Common myeloid progenitor, CD34-positive (primary cell): ENCODE measurements around the gene PTPRN2.

ENCODE experiments used
- CTCF ChIA-PET: fragments of 350-600 bp; sonication (Branson Sonifier 250); formaldehyde crosslinking; loops from one replicate; lab custom pipeline; 2021; ENCODE audit warnings: antibody characterized with exemption; lab: Charles Lee
- POLR2A ChIA-PET: fragments of 350-600 bp; sonication (Branson Sonifier 250); formaldehyde crosslinking; loops from one replicate; lab custom pipeline; 2021; ENCODE audit warnings: antibody characterized with exemption; lab: Charles Lee
- DNase-seq, 3 donors: peaks; one replicate each; pipeline versions ENCODE4 v3.0.0 to v3.0.0-alpha.2; 2013
- H3K27ac ChIP-seq, 2 experiments: 1 replicate in 1 of 2; 2 replicates in 1 of 2; pipeline ENCODE4 v1.7.0; 2013; ENCODE audit warnings: inconsistent platforms in 2 of 2, low read length in 2 of 2, mild to moderate bottlenecking in 2 of 2, low read depth in 1 of 2, moderate library complexity in 1 of 2; ENCODE audit not compliant: severe bottlenecking in 2 of 2, insufficient read depth in 1 of 2, poor library complexity in 1 of 2
- H3K27me3 ChIP-seq, 5 experiments: replicated peaks in 2 of 5; 1 replicate in 3 of 5; 2 replicates in 2 of 5; pipeline versions ENCODE4 v1.6.1 to v1.7.0; 2013; ENCODE audit warnings: low read length in 4 of 5, mild to moderate bottlenecking in 2 of 5, moderate library complexity in 2 of 5, inconsistent platforms in 1 of 5; ENCODE audit not compliant: insufficient read depth in 5 of 5, control insufficient read depth in 4 of 5
- H3K36me3 ChIP-seq, 4 experiments: 1 replicate in 2 of 4; 2 replicates in 2 of 4; pipeline versions ENCODE4 v1.6.1 to v1.7.0; 2013; ENCODE audit warnings: low read length in 3 of 4, control low read depth in 1 of 4, mild to moderate bottlenecking in 1 of 4; ENCODE audit not compliant: control insufficient read depth in 4 of 4, insufficient read depth in 4 of 4
- H3K4me1 ChIP-seq, 4 experiments: 1 replicate in 3 of 4; 2 replicates in 1 of 4; pipeline versions ENCODE4 v1.6.1 to v1.7.1; 2013; ENCODE audit warnings: low read length in 3 of 4, mild to moderate bottlenecking in 3 of 4, control low read depth in 1 of 4, inconsistent platforms in 1 of 4, moderate library complexity in 1 of 4; ENCODE audit not compliant: control insufficient read depth in 4 of 4, insufficient read depth in 4 of 4; ENCODE audit errors: control extremely low read depth in 1 of 4
- H3K4me3 ChIP-seq, 7 experiments: 1 replicate in 4 of 7; 2 replicates in 3 of 7; pipeline versions ENCODE4 v1.5.1 to v1.7.0; 2013; ENCODE audit warnings: mild to moderate bottlenecking in 7 of 7, low read length in 6 of 7, moderate library complexity in 6 of 7, inconsistent platforms in 2 of 7, low read depth in 2 of 7, control low read depth in 1 of 7; ENCODE audit not compliant: insufficient read depth in 4 of 7, control insufficient read depth in 1 of 7; ENCODE audit errors: extremely low read depth in 1 of 7
- H3K9me3 ChIP-seq, 5 experiments: 1 replicate in 4 of 5; 2 replicates in 1 of 5; pipeline versions ENCODE4 v1.6.1 to v1.7.1; 2013; ENCODE audit warnings: low read length in 4 of 5, mild to moderate bottlenecking in 2 of 5, inconsistent platforms in 1 of 5, low read depth in 1 of 5, moderate library complexity in 1 of 5; ENCODE audit not compliant: control insufficient read depth in 4 of 5, insufficient read depth in 2 of 5; ENCODE audit errors: control extremely low read depth in 1 of 5
- WGBS: methylation state at CpG from one replicate; pipeline ENCODE4 v1.1.5; 2013; ENCODE audit not compliant: insufficient coverage; 5-methylcytosine and 5-hydroxymethylcytosine counted together

PTPRN2 gene

GRCh38 chr7:158065340-158065739 lies 522.3 kb downstream of the PTPRN2 start:
- no peaks in the 10 kb centered on the region for H3K27me3 ChIP-seq
- POLR2A ChIA-PET, result no interaction called here
- no peak overlapping the region for H3K27ac ChIP-seq
- peaks cover 0 to 16% (median 6%) of the 10 kb centered on the region in 5 experiments for H3K9me3 ChIP-seq
- no peak overlapping the region for H3K4me3 ChIP-seq
- WGBS, result 84% methylated on average over 9 of the region's 12 CpGs
- no peaks in the 10 kb centered on the region for H3K4me1 ChIP-seq
- DNase-seq, result no peak
- CTCF ChIA-PET, result no interaction called here
- no peaks in the 10 kb centered on the region for H3K36me3 ChIP-seq

- Histone ChIP-seq H3K36me3 (no peaks in the 10 kb centered on the region), H3K9me3 (peaks cover 0 to 19% (median 6%) of the 10 kb centered on the region in 5 experiments), H3K27ac (no peak overlapping the region), H3K27me3 (no peaks in the 10 kb centered on the region), H3K4me1 (no peaks in the 10 kb centered on the region), H3K4me3 (no peak overlapping the region)
- CTCF ChIA-PET, result no interaction called here
- 72% methylated on average over 2 of the region's 4 CpGs for WGBS
- DNase-seq, result no peak
- POLR2A ChIA-PET, result no interaction called here
Observed at GRCh38 chr7:158064631-158065030, 523.0 kb downstream of the PTPRN2 start.

DNA sequence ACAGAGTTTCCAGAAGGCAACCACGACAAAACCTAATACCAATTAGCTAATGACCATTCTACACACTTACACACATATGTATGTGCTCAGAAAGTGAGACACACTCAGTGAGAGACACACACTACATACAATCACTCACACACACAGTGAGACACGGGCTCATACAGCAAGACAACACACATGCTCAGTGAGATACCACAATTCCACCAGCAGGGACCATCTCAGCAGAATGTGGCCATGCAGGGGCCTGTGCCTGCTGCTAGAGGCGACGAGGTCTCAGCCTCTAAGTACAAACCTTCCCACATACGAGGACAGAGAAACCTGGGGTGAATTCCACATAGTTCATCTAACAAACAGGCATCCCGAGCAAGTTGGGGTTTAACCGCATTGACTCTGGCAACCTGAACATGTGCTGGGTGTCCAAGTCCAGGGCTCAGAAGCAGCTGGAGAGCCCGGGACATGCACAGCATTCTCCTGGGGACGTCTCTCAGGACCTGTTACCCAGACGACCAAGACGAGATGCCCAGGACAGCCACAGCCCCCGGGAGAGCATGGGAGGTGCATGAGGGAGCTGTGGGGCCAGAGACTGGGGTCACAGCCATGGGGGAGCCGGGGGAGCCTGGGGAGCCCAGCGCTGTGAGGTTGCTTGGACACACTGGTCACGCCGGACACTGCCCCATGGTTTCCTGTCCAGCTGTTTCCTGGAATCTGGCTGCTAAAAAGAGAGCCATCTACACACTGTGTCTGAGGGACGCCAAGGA lies 523.6 kb downstream of the PTPRN2 start:
- Histone ChIP-seq H3K9me3 (peaks cover 0 to 19% (median 6%) of the 10 kb centered on the region in 5 experiments), H3K27ac (no peak overlapping the region), H3K4me1 (no peaks in the 10 kb centered on the region), H3K36me3 (no peaks in the 10 kb centered on the region), H3K4me3 (no peak overlapping the region), H3K27me3 (no peaks in the 10 kb centered on the region)
- 78% methylated on average over 13 of the region's 17 CpGs for WGBS
- POLR2A ChIA-PET, result no interaction called here
- DNase-seq, result no peak
- CTCF ChIA-PET, result no interaction called here

DNA sequence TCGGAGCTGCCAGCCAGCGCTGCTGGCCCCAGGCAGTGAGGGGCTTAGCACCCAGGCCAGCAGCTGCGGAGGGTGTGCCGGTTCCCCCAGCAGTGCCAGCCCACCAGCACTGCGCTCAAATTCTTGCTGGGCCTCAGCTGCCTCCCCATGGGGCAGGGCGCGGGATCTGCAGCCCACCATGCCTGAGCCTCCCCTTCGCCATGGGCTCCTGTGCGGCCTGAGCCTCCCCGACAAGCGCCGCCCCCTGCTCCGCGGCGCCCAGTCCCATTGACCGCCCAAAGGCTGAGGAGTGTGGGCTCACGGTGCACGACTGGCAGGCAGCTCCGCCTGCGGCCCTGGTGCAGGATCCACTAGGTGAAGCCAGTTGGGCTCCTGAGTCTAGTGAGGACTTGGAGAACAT lies 525.0 kb downstream of the PTPRN2 start:
- WGBS, result 95% methylated on average over 16 of the region's 20 CpGs
- Histone ChIP-seq H3K9me3 (peaks cover 0 to 24% (median 6%) of the 10 kb centered on the region in 5 experiments), H3K4me3 (no peak overlapping the region), H3K27ac (no peak overlapping the region), H3K27me3 (no peaks in the 10 kb centered on the region), H3K4me1 (no peaks in the 10 kb centered on the region), H3K36me3 (no peaks in the 10 kb centered on the region)
- CTCF ChIA-PET, result interaction anchor here (1.6 kb wide), 1 partner anchor 11 kb away, joined by 3 read pairs; no protein-coding TSS in a partner anchor
- no peak for DNase-seq
- POLR2A ChIA-PET, result no interaction called here

- Histone ChIP-seq H3K4me1 (no peaks in the 10 kb centered on the region), H3K9me3 (peaks cover 0 to 28% (median 6%) of the 10 kb centered on the region in 5 experiments), H3K36me3 (no peaks in the 10 kb centered on the region), H3K27me3 (no peaks in the 10 kb centered on the region), H3K27ac (no peak overlapping the region), H3K4me3 (no peak overlapping the region)
- CTCF ChIA-PET, result interaction anchor here (1.6 kb wide), 1 partner anchor 11 kb away, joined by 3 read pairs; no protein-coding TSS in a partner anchor
- WGBS, result 95% methylated on average over 24 of the region's 24 CpGs
- POLR2A ChIA-PET, result no interaction called here
- DNase-seq, result no peak
Observed at GRCh38 chr7:158061884-158062656, 525.6 kb downstream of the PTPRN2 start.

DNA sequence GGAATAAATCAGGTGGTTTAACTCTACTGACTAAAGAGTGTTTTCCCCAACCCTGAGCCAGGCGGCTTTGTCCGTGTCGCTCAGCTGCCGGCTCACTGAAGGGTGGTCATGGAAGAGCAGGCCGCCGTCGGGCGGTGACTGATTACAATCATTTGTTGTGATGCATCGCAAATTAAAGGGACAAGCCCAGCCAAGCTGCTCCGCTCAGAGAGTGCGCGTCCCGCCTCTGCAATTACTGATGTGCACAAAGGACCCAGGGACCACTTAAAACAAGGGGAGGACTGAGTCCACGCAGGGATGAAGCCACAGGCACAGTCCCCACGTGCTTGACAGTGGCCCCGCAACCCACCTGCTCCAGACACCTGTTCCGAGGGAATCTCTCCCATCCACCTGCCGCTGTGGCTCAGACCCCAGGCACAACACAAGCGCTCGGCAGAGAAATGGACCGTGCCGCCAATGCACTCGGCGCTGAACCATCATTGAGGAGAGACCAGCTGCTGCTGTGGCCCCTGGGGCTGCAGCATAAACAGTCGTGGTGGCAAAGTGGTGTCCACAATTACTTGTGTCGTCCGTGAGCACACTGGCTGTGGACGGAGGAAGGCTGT lies 526.5 kb downstream of the PTPRN2 start:
- H3K27ac ChIP-seq, result no peak overlapping the region
- H3K4me3 ChIP-seq, result no peak overlapping the region
- no peaks in the 10 kb centered on the region for H3K36me3 ChIP-seq
- no peaks in the 10 kb centered on the region for H3K27me3 ChIP-seq
- H3K4me1 ChIP-seq, result no peaks in the 10 kb centered on the region
- no peak for DNase-seq
- ChIA-PET POLR2A (no interaction called here), CTCF (no interaction called here)
- 91% methylated on average over 28 of the region's 28 CpGs for WGBS
- peaks cover 0 to 30% (median 6%) of the 10 kb centered on the region in 5 experiments for H3K9me3 ChIP-seq
